HG03469 (cell line): ENCODE measurements around the gene SVOPL.

Source experiments
- ATAC-seq: cut with Tn5 transposase; IDR thresholded peaks from one replicate; pipeline ENCODE4 v1.9.1; 2021; ENCODE audit warnings: mild to moderate bottlenecking, moderate library complexity, moderate number of reproducible peaks; ENCODE audit not compliant: unreplicated experiment

Gene SVOPL

GRCh38 chr7:138565451-138566114, 135.6 kb downstream of the SVOPL start:
- ATAC-seq: no peak

GRCh38 chr7:138565071-138565450, 136.1 kb downstream of the SVOPL start:
- no peak for ATAC-seq

- ATAC-seq: no peak
Measured at GRCh38 chr7:138564365-138564764, 136.8 kb downstream of the SVOPL start.

GRCh38 chr7:138563808-138564207, 137.4 kb downstream of the SVOPL start:
- ATAC-seq: no peak

GRCh38 chr7:138559448-138559847, 141.7 kb downstream of the SVOPL start:
- no peak for ATAC-seq

- no peak for ATAC-seq
Measured at GRCh38 chr7:138556771-138557484, 144.2 kb downstream of the SVOPL start.

GRCh38 chr7:138555684-138556083, 145.5 kb downstream of the SVOPL start:
- no peak for ATAC-seq

- no peak for ATAC-seq
Measured at GRCh38 chr7:138554674-138555073, 146.5 kb downstream of the SVOPL start.

GRCh38 chr7:138553805-138554204, 147.4 kb downstream of the SVOPL start:
- ATAC-seq: no peak

- ATAC-seq: no peak
Measured at GRCh38 chr7:138551102-138551501, 150.1 kb downstream of the SVOPL start.

GRCh38 chr7:138550337-138550736, 150.8 kb downstream of the SVOPL start:
- ATAC-seq: no peak

- no peak for ATAC-seq
Measured at GRCh38 chr7:138549082-138549481, 152.1 kb downstream of the SVOPL start.

GRCh38 chr7:138546829-138547228, 154.3 kb downstream of the SVOPL start:
- ATAC-seq: no peak

GRCh38 chr7:138546064-138546619, 155.0 kb downstream of the SVOPL start:
- ATAC-seq: no peak

GRCh38 chr7:138545123-138545522, 156.0 kb downstream of the SVOPL start:
- no peak for ATAC-seq
